ENCODE results near the gene ERFE. TPM values are rescaled to one million over a fixed set of nuclear protein-coding genes. Genes with fewer than 3 reads are reported as not detected.

ERFE gene
- total RNA-seq, 1 donor from 2014 or later, result not detected

DNA sequence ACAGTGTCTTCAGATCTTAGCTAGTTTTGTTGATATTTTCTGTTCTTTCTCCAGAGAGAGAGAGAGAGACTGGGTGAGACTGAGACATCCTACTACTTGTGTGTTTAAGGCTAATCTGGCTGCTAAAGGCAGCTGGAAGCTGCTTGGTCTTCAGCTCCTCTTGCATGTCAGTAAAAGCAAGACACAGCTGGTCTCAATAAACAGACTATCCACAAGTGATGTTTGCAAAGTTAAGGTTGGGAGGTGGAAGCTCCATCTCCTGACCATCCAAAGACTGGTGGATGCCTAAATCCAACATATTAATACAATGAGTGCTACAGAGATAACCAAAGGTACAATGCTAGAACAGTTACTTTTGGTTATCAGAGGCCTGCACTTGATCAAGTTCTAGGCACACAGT, 17.8 kb downstream of the ERFE start:
- intact Hi-C loops (cut with DNase I), result no loop called here

DNA sequence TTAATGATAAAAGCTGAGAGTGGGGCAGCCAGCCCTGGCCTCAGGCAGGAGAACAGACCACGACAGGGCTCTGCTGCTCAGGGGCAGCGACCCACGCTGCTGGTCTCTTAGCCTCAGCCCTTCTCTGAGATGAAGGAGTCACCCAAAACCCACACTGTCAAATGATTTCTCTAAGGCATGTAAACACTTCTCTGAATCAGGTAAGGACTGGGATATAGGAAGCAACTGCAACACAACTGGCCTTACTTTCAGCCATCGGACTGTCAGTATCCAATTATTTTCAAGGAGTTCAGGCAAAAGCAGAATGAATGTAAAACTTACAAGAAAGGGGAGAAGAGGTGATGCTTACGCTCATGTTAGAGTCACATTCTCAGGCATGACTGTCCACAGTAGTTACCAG, 21.8 kb downstream of the ERFE start:
- intact Hi-C loops (cut with DNase I), result no loop called here

More for the DNA sequence above, 17.8 kb downstream of the ERFE start:
- Histone ChIP-seq H3K4me1 (no peaks in the 10 kb centered on the region), H3K4me3 (no peak overlapping the region), H3K36me3 (peaks cover 96% of the 10 kb centered on the region), H3K9me3 (no peaks in the 10 kb centered on the region), H3K27me3 (ENCODE audit: low read depth) (no peaks in the 10 kb centered on the region), H3K27ac (no peak overlapping the region)
- DNase-seq (no peak), ATAC-seq (no peak)
- TF ChIP-seq, protein P1, sequence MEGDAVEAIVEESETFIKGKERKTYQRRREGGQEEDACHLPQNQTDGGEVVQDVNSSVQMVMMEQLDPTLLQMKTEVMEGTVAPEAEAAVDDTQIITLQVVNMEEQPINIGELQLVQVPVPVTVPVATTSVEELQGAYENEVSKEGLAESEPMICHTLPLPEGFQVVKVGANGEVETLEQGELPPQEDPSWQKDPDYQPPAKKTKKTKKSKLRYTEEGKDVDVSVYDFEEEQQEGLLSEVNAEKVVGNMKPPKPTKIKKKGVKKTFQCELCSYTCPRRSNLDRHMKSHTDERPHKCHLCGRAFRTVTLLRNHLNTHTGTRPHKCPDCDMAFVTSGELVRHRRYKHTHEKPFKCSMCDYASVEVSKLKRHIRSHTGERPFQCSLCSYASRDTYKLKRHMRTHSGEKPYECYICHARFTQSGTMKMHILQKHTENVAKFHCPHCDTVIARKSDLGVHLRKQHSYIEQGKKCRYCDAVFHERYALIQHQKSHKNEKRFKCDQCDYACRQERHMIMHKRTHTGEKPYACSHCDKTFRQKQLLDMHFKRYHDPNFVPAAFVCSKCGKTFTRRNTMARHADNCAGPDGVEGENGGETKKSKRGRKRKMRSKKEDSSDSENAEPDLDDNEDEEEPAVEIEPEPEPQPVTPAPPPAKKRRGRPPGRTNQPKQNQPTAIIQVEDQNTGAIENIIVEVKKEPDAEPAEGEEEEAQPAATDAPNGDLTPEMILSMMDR (IDR thresholded peaks at IDR 0.05), result no peak

DNA sequence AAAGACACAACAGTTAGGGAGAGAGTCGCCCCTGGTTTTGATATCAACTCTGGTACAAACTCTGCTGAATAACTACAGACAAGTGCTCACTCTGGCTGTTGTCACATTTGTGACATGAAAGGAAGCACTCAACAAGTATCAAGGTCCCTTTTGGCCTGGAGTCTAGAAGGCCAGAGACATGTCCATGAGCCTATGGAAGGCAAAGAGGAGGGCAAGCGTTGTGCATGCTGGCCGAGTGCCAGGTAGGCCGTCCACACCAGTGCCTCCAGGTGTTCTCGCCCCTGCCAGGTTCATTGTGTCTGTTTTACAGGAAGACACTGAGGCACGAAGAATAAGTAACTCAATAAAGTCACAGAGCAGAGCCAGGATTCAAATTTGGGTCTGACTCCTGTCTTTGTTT, 23.6 kb downstream of the ERFE start:
- no peak for ATAC-seq
- H3K4me1 ChIP-seq, result no peaks in the 10 kb centered on the region
- intact Hi-C loops (cut with DNase I), result no loop called here
- no peak overlapping the region for H3K27ac ChIP-seq
- no peak overlapping the region for H3K4me3 ChIP-seq
- TF ChIP-seq, protein P1 (IDR thresholded peaks at IDR 0.05), result no peak
- no peaks in the 10 kb centered on the region for H3K9me3 ChIP-seq
- H3K36me3 ChIP-seq, result peaks cover 100% of the 10 kb centered on the region
- no peaks in the 10 kb centered on the region for H3K27me3 ChIP-seq (ENCODE audit: low read depth)
- no peak for DNase-seq

More for the DNA sequence above, 21.8 kb downstream of the ERFE start:
- Histone ChIP-seq H3K4me3 (no peak overlapping the region), H3K9me3 (no peaks in the 10 kb centered on the region), H3K27me3 (ENCODE audit: low read depth) (no peaks in the 10 kb centered on the region), H3K4me1 (no peaks in the 10 kb centered on the region), H3K27ac (no peak overlapping the region), H3K36me3 (peaks cover 97% of the 10 kb centered on the region)
- ATAC-seq, result no peak
- DNase-seq, result no peak
- TF ChIP-seq, protein P1 (IDR thresholded peaks at IDR 0.05), result no peak

DNA sequence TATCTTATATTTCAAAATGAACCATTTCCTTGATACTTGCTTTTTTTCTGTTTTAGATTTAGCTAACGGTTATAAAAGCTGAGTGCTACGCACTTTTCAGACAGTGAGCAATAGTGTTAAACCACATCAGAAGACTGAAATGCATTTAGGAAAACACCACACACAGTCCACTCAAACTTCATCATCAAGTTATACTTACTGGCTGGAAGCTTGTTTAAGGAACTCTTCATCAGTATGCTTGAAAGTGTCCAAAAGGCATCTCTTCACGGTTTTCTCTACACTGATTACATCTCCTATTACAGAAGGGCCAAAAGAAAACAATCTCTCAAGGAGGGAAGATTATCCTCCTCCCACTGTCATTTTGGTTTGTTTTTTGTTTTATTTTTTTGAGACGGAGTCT, 25.1 kb downstream of the ERFE start:
- intact Hi-C loops (cut with DNase I), result no loop called here
- H3K27me3 ChIP-seq (ENCODE audit: low read depth), result no peaks in the 10 kb centered on the region
- DNase-seq (no peak), ATAC-seq (no peak)
- H3K36me3 ChIP-seq, result peaks cover 100% of the 10 kb centered on the region
- TF ChIP-seq, protein P1 (IDR thresholded peaks at IDR 0.05), result no peak
- no peak overlapping the region for H3K4me3 ChIP-seq
- no peaks in the 10 kb centered on the region for H3K9me3 ChIP-seq
- H3K4me1 ChIP-seq, result no peaks in the 10 kb centered on the region
- H3K27ac ChIP-seq, result no peak overlapping the region

DNA sequence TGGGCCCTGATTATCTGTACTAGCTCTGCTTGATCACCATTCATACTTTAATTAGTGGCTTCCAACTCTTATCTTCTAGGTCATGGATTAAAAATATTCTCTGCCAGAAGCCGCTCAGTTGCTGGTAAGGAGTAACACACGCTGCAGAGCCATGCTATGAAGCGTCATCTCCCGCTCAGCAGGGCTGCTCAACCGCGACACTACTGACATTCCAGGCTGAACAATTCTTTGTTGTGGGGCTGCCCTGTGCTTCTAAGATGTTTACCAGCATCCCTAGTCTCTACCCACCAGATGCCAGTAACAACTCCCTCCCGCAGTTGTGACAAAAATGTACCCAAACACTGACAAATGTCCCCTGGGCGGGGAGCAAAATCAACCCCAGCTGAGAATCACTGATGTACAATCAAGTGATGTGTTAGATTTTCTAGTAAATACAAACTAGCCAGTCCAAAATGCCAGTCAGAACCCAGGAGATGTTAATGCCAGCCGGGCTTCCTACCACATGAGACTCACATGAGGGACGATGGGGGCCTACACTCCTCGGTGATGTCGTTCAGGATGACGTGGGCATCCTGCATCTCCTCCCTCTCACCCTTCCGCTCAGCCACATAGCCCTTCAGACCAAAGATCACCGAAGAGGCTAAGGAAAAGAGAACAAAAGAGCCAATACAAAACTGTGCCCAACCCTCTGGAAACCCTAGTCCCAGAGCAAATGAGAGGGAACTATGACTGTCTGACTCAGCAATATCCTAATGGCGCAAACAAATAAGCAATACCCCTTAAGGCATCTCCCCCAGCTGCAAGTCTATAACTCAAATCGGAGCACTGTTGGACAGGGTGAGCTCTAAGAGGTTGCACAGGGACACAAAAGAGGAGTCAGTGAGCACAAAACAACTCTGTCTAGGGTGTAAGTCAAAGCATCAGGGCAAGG, 29.1 kb downstream of the ERFE start:
- no peaks in the 10 kb centered on the region for H3K27me3 ChIP-seq (ENCODE audit: low read depth)
- DNase-seq (no peak), ATAC-seq (no peak)
- TF ChIP-seq, protein P1 (IDR thresholded peaks at IDR 0.05), result no peak
- intact Hi-C loops (cut with DNase I), result no loop called here
- peaks cover 100% of the 10 kb centered on the region for H3K36me3 ChIP-seq
- H3K4me3 ChIP-seq, result no peak overlapping the region
- no peaks in the 10 kb centered on the region for H3K9me3 ChIP-seq
- no peak overlapping the region for H3K27ac ChIP-seq
- no peaks in the 10 kb centered on the region for H3K4me1 ChIP-seq

Measured in lower lobe of right lung (tissue), 2 donors.